ENCODE measurements around the gene BTK. TPM values are rescaled to one million over a fixed set of nuclear protein-coding genes. Genes with fewer than 3 reads are reported as not detected.

BTK gene
- total and polyA plus RNA-seq, 9 of the 15 experiments (the other 6 are each of a cell fraction or from before 2014, with no cell fraction given): 14.9 to 93.4 (median 65.2) TPM

GRCh38 chrX:101348452-101349192 lies 37.4 kb downstream of the BTK start, which contains the start of gene TIMM8A (continued):
- no peak for TF ChIP-seq ZNF449 (CRISPR knock-in tag; IDR thresholded peaks at IDR 0.05)
- no peak for TF ChIP-seq ARID2 (IDR thresholded peaks at IDR 0.05)
- no peak for TF ChIP-seq ZC3H11A (IDR thresholded peaks at IDR 0.05; ENCODE audit: low read depth, low read length)
- TF ChIP-seq EWSR1 (IDR thresholded peaks at IDR 0.05; ENCODE audit: borderline replicate concordance, low read depth, partially characterized antibody): no peak
- TF ChIP-seq JUND (IDR thresholded peaks at IDR 0.05; ENCODE audit: borderline replicate concordance, low read depth, low read length): no peak
- TF ChIP-seq JUND (tag; IDR thresholded peaks at IDR 0.05; ENCODE audit: borderline replicate concordance, low read depth, low read length): no peak
- TF ChIP-seq ZNF354B (CRISPR knock-in tag; IDR thresholded peaks at IDR 0.05): no peak
- TF ChIP-seq PCBP2 (IDR thresholded peaks at IDR 0.05; ENCODE audit: low read depth, low read length, poor library complexity, severe bottlenecking): no peak
- TF ChIP-seq KDM1A (IDR thresholded peaks at IDR 0.05): no peak
- no peak for TF ChIP-seq ETS1 (conservative IDR thresholded peaks at IDR 0.05; ENCODE audit: control insufficient read depth, low read depth, low read length)
- no peak for TF ChIP-seq ZKSCAN8 (CRISPR knock-in tag; IDR thresholded peaks at IDR 0.05)
- TF ChIP-seq HMG20A (CRISPR knock-in tag; conservative IDR thresholded peaks at IDR 0.05): no peak
- TF ChIP-seq ESRRB (CRISPR knock-in tag; IDR thresholded peaks at IDR 0.05; ENCODE audit: borderline replicate concordance): no peak
- no peak for TF ChIP-seq MBD1 (CRISPR knock-in tag; IDR thresholded peaks at IDR 0.05)
- no peak for TF ChIP-seq KLF10 (CRISPR knock-in tag; IDR thresholded peaks at IDR 0.05)
- no peak; the same call in 1 of the 2 replicates for TF ChIP-seq MTA3 (IDR thresholded peaks at IDR 0.05; ENCODE audit: borderline replicate concordance)
- no peak for TF ChIP-seq ZNF584 (CRISPR knock-in tag; IDR thresholded peaks at IDR 0.05; ENCODE audit: low read depth)
- no peak for TF ChIP-seq NCOR1 (IDR thresholded peaks at IDR 0.05)
- no peak for TF ChIP-seq GATAD2A (IDR thresholded peaks at IDR 0.05)
